ENCODE results near the gene ZC3H7A. TPM values are rescaled to one million over a fixed set of nuclear protein-coding genes. Genes with fewer than 3 reads are reported as not detected.

The ZC3H7A gene
- total and polyA plus RNA-seq, 2 of the 13 experiments (the other 11 are each of a cell fraction or from before 2014, with no cell fraction given) = 29.2 to 36.8 TPM

DNA sequence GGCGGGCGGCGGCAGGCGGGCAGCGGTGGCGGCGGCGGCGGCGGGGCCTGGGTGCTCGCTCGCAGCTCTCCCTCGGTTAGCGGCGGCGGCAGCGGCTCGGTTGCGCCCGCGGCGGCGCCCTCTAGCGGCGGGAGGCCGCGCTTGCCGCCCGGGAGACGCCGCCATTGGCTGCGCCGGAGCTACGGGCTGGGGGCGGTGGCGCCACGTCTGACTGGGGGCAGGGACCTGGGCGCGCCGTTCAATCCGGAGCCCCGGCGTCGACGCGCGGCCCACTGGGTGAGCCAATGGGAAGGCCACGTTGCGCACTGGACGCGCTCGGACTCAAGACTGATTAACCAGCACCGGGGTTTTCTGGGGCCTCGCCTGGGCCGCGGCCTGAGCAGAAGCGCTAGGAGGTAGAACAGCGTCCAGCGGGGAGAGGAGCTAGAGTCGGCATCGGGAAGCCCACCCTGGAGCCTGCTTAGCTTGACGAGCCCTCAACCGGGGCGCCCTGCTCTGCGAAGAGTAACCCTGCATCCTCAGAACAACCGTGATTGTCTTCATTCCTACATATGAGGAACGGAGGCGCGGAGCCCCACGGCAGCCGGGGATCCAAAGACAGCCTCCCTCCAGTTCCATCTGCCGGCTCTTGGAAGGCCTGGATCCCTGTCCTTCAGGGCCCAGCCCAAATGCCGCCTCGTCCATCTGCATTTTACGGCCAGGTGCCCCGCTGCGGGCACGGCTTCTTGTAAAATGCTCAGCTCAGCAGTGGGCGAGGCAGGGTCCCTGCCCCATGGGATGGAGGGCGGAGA lies at the start of gene ZC3H7A (continued):
- TF ChIP-seq, protein P1, sequence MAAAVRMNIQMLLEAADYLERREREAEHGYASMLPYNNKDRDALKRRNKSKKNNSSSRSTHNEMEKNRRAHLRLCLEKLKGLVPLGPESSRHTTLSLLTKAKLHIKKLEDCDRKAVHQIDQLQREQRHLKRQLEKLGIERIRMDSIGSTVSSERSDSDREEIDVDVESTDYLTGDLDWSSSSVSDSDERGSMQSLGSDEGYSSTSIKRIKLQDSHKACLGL (CRISPR knock-in tag; IDR thresholded peaks at IDR 0.05) = peak; percentile 91
- TF ChIP-seq KLF15 (CRISPR knock-in tag; IDR thresholded peaks at IDR 0.05; ENCODE audit: borderline replicate concordance) (peak; percentile 89; the same call in 1 of the 2 replicates), SMAD1 (CRISPR knock-in tag; IDR thresholded peaks at IDR 0.05; ENCODE audit: borderline replicate concordance, low read depth) (peak; percentile 99), MYNN (CRISPR knock-in tag; IDR thresholded peaks at IDR 0.05; ENCODE audit: low read depth) (peak; percentile 60; the same call in 1 of the 2 replicates), RXRA (CRISPR knock-in tag; IDR thresholded peaks at IDR 0.05) (peak; percentile 92), AGO1 (IDR thresholded peaks at IDR 0.05; ENCODE audit: low read depth, low read length, poor library complexity, severe bottlenecking) (peak; percentile 56), MAZ (IDR thresholded peaks at IDR 0.05; ENCODE audit: borderline replicate concordance, low read depth, low read length) (peak; percentile 73), MAZ (CRISPR knock-in tag; IDR thresholded peaks at IDR 0.05; ENCODE audit: low read depth) (peak; percentile 95), TAF1 (CRISPR knock-in tag; IDR thresholded peaks at IDR 0.05) (peak; percentile 100), ZNF205 (CRISPR knock-in tag; IDR thresholded peaks at IDR 0.05) (peak; percentile 95), GTF3A (CRISPR knock-in tag; conservative IDR thresholded peaks at IDR 0.05) (peak; percentile 97), ZNF841 (CRISPR knock-in tag; IDR thresholded peaks at IDR 0.05; ENCODE audit: borderline replicate concordance) (no peak; the same call in 1 of the 2 replicates), RAD21 (CRISPR knock-in tag; IDR thresholded peaks at IDR 0.05) (peak; percentile 90), ZNF746 (CRISPR knock-in tag; IDR thresholded peaks at IDR 0.05) (no peak; the same call in 1 of the 2 replicates), CENPX (CRISPR knock-in tag; IDR thresholded peaks at IDR 0.05) (no peak), ZNF547 (CRISPR knock-in tag; IDR thresholded peaks at IDR 0.05) (peak; percentile 94), ZNF644 (CRISPR knock-in tag; IDR thresholded peaks at IDR 0.05; ENCODE audit: low read depth) (0 out of 2 replicates have a peak, but pooled peaks have one; percentile 24)
- TF ChIP-seq, protein P2, sequence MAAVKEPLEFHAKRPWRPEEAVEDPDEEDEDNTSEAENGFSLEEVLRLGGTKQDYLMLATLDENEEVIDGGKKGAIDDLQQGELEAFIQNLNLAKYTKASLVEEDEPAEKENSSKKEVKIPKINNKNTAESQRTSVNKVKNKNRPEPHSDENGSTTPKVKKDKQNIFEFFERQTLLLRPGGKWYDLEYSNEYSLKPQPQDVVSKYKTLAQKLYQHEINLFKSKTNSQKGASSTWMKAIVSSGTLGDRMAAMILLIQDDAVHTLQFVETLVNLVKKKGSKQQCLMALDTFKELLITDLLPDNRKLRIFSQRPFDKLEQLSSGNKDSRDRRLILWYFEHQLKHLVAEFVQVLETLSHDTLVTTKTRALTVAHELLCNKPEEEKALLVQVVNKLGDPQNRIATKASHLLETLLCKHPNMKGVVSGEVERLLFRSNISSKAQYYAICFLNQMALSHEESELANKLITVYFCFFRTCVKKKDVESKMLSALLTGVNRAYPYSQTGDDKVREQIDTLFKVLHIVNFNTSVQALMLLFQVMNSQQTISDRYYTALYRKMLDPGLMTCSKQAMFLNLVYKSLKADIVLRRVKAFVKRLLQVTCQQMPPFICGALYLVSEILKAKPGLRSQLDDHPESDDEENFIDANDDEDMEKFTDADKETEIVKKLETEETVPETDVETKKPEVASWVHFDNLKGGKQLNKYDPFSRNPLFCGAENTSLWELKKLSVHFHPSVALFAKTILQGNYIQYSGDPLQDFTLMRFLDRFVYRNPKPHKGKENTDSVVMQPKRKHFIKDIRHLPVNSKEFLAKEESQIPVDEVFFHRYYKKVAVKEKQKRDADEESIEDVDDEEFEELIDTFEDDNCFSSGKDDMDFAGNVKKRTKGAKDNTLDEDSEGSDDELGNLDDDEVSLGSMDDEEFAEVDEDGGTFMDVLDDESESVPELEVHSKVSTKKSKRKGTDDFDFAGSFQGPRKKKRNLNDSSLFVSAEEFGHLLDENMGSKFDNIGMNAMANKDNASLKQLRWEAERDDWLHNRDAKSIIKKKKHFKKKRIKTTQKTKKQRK (IDR thresholded peaks at IDR 0.05; ENCODE audit: low read length) = no peak
- TF ChIP-seq, protein P3, sequence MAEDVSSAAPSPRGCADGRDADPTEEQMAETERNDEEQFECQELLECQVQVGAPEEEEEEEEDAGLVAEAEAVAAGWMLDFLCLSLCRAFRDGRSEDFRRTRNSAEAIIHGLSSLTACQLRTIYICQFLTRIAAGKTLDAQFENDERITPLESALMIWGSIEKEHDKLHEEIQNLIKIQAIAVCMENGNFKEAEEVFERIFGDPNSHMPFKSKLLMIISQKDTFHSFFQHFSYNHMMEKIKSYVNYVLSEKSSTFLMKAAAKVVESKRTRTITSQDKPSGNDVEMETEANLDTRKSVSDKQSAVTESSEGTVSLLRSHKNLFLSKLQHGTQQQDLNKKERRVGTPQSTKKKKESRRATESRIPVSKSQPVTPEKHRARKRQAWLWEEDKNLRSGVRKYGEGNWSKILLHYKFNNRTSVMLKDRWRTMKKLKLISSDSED (CRISPR knock-in tag; IDR thresholded peaks at IDR 0.05) = peak; percentile 92; the same call in 1 of the 2 replicates
- TF ChIP-seq, protein P4, sequence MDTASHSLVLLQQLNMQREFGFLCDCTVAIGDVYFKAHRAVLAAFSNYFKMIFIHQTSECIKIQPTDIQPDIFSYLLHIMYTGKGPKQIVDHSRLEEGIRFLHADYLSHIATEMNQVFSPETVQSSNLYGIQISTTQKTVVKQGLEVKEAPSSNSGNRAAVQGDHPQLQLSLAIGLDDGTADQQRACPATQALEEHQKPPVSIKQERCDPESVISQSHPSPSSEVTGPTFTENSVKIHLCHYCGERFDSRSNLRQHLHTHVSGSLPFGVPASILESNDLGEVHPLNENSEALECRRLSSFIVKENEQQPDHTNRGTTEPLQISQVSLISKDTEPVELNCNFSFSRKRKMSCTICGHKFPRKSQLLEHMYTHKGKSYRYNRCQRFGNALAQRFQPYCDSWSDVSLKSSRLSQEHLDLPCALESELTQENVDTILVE (CRISPR knock-in tag; IDR thresholded peaks at IDR 0.05) = peak; percentile 95
- TF ChIP-seq, protein P5, sequence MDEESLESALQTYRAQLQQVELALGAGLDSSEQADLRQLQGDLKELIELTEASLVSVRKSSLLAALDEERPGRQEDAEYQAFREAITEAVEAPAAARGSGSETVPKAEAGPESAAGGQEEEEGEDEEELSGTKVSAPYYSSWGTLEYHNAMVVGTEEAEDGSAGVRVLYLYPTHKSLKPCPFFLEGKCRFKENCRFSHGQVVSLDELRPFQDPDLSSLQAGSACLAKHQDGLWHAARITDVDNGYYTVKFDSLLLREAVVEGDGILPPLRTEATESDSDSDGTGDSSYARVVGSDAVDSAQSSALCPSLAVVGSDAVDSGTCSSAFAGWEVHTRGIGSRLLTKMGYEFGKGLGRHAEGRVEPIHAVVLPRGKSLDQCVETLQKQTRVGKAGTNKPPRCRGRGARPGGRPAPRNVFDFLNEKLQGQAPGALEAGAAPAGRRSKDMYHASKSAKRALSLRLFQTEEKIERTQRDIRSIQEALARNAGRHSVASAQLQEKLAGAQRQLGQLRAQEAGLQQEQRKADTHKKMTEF (CRISPR knock-in tag; IDR thresholded peaks at IDR 0.05) = peak; percentile 96

Measured in HepG2 (cell line).